Muscle of arm (tissue), 12 donors: Measurements from ENCODE around the gene ABLIM2. TPM values are rescaled to one million over a fixed set of nuclear protein-coding genes. Genes with fewer than 3 reads are reported as not detected.
"Not testable (repeated sequence)": the region's sequence is repeated elsewhere in the genome, so short reads cannot be mapped to it uniquely, and the experiment has no call there.

Experiments used
- DNase-seq: peaks from one replicate; pipeline ENCODE4 v3.0.0-alpha.2; 2013
- polyA plus RNA-seq, 12 donors: library from polyadenylated mRNA; unstranded; fragments of 120-200 nt; gene quantifications; one replicate each; pipeline ENCODE4 v1.2.1, GENCODE V29; 2013; ENCODE audit not compliant: insufficient read length in 12 of 12

ABLIM2 gene
- polyA plus RNA-seq, 12 donors = 3.8 to 23.0 (median 14.9) TPM; not detected in 1

DNA sequence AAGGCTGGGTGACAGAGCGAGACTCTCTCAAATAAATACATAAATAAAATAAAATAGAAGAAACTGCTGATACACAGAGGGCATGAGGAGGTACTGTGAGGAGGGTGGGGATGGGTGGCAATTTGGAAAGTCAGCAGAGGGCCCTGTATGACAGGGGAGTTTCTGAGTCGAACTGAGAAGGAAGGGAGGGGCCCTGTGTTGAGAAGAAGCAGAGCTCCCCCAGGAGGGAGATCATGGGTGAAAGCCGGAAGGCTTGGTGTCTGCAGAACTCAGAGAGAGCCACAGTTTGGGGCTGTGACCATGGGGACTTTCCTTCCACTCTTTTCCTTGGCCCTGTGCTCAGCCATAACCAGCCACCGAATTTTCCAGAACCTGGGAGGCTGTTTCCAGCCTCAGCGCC, 194.2 kb downstream of the ABLIM2 start:
- no peak for DNase-seq

DNA sequence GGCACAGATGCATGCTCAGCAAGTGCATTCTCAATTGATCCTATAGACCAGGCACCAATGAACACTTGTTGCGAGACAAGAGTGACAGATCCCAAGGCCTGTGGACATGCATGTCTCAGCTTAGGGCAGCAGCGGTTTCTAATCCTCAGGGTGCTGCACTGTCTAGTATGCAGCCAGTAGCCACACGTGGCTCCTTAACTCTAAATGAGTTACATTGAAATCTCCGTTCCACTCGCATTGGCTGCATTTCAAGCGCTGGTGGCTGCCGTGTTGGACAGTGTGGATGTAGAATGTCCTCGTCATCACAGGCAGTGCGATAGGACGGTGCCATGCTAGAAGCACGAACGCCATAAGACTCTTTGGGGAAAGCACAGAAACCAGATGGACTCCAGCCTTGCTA, 194.9 kb downstream of the ABLIM2 start:
- DNase-seq = no peak

DNA sequence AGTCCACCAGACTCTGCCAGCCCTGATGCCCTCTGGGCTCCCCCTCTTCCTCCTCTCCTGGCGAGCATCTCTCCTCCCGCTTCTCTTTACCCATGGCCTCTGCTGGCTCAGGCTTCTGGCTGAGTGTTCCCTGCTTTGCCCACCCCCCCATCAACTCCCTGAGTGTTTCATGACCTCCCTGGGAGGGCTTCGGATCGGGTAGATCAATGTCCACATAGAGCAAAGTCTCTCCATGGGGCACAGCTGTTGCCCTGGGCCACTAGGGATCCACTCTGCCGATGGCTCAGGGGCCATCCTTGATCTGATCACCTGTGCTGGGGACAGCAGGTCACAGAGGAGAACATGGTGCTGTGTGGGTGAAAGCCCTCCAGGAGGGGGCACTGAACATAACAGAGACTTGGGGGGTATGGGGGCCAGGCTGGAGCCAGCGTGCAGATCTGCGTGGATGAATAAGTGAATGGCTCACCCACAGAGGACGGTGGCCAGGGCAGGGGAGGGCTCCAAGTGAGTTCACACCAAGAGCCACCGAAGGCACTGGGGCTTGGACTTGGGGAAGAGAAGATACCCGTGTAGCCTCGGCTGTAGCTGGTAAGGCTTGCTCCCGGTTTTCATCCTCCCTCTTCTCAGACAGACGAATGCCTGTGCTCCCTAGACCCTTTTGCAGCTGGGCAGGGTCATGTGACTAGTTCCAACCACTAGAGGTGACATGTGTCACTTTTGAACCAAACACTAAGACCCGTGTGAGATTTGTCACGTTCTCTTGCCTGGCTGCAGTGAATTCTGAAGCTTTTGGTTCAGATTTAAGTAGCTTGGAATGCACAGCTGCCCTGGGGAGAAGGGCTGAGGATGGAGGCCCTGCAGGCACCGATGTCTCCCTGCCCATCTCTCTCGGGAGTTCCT, 195.8 kb downstream of the ABLIM2 start:
- no peak for DNase-seq

DNA sequence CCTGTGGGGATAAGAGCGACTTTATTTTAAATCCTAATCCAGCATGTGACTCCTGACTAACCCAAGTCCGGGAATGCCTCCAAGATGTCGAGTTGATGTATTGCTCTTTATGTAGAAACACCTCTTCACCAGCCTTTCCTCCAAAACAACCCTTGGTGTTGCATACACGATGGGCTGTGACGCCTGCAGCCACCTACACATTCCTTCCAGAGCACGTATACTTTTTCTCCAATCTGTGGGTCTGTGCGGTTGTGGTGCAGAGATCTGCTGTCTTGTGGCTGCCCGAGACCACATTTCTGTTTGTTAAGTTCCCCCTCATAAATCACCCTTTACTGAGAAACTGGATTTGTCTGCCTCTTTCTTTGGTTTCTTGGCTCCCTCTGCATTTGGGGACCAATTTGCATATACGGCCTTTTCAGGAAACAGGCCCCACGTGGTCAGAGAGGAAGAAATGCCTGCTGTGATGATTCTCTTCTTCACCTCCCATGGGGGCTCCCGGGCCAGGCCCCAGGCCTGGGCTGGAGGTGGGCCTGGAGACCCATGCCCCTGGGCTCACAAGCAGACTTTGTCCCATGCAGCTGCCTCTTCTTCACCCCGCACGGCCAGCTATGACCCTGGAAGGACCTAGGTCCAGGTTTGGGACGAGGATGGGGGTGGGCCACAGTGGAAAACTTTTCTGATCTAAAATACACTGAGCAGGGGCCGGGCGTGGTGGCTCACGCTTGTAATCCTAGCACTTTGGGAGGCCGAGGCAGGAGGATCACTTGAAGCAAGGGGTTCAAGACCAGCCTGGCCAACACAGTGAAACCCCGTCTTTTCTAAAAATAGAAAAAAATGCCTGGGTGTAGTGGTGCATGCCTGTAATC, 197.6 kb downstream of the ABLIM2 start:
- DNase-seq = peak; percentile 74

DNA sequence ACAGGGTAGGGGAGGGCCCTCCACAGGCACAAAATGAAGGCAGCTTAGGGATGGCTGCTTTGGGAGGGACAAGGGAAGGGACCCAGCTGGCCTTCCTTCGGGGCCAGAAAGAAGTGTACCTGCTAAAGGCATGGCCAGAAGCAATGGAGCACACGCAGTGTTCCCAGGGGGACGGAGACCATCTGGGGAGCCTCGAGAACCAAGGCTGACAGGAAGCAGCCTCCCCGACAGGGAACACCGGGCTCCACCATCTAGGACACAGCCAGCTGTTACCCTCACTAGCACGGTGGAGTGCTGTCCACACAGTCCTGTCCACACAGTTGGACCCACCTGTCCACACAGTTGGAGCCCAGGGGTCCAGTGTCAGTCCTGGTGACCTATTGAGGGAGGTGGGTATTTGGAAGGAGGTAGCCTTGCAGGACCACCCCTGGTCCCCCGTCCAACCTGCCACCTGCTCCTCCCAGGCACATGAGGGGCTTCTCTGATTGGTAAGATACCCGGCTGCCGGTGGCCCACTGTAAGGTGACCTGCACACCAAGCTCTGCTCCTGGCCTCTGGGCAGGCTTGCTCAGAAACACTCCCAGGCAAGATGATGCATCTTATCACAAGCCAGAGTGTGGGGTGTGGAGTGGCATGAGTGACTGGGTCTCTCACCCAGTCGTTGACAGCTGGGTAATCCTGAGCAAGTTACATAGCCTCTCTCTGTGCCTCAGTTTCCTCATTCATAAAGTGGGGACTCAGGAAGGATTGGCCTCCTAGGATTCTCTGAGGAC, 198.4 kb downstream of the ABLIM2 start:
- DNase-seq = no peak

DNA sequence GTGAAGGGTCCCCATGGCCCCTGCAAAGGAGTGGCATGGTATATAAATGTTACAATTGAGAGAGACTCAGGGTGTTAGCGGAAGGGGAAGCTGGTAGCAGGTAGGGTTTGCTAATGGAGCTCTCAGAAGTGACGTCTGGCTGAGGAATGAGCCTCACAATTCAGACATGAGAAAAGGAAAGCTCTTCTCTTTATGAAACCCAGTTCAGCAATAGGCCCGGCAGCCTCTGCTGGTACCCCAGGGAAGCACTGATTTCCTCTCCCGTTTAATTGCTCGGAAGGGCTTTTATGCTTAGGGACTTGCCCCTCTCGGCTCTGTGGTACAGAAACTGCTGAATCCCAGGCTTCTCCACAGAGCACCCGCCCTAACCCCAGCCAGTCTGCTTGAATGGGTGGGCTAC, 199.5 kb downstream of the ABLIM2 start:
- no peak for DNase-seq

DNA sequence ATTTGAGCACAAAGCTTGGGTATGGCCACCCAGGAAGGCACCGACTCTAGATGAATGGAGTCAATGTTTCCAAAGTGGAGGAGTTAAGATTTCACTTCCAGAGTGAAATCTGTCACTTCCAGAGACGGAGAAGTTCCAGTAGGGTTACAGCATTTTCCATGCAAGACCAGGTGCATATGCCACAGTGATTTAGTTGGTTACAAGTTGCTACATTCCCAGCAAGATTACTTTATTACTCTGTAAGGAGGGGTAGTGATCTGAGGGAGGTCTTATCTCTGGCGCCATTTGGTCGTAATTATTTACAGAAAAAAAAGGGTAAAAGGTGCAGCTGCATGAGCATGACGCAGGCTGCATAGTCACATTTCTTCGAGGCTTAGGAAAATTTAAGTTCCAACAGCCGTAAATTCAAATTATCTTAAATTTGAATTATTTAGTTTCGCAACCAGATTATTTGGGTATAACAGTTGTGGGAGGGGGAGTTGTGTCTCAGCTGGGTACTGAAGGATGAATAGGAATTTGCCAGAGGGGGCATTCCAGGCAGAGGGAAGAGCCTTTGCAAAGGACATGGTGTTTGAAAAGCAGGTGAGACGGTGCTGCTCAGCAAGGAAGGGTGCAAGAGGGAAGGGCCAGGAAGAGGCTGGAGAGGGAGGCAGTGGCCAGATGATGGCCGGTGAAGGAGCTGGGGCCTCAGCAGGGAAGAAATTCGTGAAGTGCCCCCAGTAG, 201.5 kb downstream of the ABLIM2 start:
- DNase-seq = no peak

DNA sequence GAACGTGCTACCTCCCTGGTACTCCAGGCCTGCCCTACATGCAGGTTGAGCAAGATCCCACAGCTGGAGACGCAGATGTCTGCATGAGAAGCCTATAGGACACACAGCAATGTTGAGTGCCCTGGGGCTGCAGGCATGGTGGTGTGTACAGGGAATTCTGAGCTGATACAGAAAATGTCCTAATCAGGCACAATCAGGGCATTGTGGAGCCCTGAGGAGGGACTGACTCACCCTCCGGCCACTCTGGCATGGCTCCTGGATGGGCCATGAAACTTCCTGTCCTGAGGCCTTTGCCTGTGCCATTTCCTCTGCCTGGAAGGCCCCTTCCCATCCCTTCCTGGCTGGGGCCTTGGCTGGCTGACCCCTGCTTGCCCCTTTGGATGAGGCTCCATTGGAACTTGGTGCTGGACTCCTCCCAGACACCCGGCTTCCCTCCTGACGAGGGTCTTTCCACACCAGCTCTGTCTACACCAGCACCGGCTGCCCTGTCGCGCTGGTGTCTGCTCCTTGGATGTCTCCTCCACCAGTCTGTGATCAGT, 202.3 kb downstream of the ABLIM2 start:
- no peak for DNase-seq

DNA sequence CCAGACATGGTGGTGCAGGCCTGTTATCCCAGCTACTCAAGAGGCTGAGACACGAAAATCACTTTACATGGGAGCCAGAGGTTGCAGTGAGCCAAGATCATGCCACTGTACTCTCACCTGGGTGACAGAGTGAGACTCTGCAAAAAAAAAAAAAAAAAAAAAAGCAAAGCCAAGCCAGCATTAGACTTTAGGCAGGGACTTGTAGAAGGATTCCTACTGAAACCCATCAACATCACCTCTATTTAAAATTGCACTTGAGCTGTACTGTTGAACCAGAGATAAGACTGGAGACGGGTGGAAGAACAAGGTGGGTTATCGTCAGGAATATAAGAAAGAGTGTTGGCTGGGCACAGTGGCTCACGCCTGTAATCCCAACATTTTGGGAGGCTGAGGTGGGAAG, 203.2 kb downstream of the ABLIM2 start:
- no peak for DNase-seq

DNA sequence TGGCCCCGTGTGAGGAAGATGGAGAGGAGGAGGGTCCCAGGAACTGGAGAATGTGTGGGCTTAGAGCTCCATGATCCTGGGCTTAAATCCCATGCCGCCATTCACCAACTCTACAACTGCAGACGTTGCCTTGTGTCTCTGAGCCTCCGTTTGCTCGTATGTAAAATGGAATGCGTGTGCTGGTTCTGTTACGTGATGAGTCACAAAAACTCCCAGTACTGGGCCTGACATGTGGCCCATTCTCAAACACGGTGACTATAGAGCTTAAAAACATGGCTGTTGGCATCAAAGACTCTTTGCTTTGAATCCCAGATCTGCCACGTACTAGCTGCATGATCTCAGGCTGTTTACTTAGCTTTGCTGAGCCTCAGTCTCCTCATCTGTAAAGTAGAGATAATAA, 206.0 kb downstream of the ABLIM2 start:
- DNase-seq = no peak

DNA sequence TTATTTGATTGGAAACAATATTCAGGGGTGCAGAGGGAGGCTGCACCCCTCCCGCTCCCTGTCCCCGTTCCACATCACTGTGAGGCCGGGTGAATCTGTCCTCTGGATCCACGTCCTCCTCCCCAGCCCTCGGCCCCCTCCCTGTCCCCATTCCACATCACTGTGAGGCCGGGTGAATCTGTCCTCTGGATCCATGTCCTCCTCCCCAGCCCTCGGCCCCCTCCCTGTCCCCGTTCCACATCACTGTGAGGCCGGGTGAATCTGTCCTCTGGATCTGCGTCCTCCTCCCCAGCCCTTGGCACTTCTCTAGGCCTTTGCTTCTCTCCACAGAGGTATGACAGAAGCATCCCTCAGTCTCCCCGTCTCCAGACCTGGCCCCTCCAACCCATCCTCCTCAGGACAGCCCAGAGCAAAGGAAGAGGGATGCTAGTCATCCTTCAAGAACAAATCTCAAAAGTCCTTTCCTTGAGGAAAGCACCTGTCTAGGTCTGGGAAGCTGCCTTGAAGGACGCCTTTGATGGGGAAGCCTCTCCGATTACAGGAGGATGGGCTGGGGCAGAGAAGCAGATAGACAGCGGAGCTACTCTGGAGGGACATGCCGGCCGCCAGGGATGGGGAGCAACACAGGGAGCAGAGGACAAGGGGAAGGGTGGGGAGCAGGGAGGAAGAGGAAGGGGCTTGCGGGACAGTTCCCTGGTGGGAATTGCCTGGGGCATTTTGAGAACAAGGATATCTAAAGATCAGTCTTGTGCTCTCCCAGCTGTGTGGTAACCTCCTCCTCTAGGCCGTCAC, 208.1 kb downstream of the ABLIM2 start:
- no peak for DNase-seq

DNA sequence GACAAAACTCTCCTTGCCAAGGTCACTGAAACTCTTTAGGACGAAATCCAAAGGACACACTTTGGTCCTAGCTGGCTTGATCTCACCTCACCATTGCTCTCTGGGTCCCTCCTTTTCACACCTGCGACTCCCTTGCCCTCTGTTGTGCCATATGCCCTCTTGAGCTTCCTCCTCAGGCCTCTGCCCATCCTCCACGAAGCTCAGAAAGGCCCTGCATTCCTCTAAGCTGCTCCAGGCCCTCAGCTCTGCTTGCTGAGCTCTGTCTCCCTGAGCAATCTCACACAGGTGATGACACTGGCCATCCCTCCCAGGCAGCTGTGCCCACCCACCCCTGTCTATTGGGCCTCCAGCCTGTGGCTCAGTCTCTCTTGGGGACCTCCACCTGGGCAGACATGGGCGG, 208.9 kb downstream of the ABLIM2 start:
- no peak for DNase-seq

DNA sequence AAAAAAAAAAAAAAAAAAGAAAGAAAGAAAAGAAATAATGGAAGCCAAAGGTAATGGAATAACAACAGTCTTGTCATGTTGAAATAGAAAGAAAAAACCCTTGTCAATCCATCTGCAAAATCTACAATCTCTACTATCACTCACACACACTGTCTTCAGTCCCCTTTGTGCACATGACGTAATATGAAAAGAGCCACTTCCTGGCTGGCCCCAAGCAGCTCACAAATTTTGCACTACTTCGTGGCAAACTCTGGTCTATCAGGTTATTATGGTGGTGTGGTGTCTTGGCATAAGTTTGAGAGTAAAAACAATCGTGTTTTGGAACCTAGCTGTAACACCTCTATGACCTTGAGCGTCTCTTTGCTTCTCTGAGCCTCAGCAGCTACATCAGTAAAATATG, 210.7 kb downstream of the ABLIM2 start:
- no peak for DNase-seq

DNA sequence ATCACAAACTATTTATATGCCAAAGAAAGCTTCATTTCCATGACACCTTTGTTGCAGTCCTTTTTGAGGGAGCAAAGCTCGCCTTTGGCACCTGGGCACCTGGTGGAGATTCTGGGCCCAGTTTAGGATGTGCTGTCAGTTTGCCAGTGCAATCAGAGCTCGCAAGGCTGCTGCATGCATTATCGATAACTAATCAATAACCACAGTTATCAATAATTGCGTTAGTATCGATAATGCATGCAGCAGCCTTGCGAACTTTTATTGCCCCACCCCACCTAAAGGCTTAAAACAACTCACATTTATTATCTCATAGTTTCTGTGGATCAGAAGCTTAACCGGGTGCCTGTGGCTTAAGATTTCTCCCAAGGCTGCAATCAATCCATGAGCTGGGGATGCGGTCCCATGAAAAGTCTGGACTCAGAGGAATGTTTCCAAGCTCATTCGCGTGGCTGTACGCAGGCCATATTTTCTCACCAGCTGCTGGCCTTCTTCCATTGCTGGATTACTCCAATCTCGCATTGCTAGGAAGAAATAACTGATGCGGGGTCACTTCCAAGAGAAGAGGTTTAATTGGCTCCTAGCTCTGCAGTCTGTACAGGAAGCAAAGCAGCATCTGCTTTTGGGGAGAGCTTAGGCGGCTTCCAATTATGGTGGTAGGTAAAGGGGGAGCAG, 212.8 kb downstream of the ABLIM2 start:
- no peak for DNase-seq

DNA sequence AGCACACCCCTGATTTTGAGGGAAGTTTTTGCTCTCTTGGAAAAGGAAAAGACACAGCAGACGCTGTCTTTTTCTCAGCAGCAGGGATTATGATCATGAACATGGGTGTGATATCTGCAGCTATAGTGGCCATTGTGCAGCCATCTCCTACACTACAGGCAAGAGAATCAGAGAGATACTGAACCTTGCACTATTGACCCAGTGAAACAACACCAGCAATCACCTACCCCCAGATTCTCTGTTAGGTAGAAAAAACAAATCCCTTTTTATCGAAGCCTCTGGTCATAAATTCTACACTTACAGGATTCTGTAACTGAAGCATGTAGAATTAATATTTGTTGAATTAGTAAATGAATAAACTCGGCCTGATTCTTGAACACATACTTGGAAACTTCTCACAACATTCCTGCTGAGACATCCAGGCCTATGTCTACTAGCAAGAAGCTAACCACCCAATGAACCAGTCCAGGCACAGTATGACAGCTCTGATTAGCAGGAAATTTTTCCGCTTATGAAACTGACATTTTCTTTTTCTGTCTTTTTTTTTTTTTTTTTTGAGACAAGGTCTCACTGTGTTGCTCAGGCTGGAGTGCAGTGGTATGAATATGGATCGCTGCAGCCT, 213.9 kb downstream of the ABLIM2 start:
- no peak for DNase-seq

DNA sequence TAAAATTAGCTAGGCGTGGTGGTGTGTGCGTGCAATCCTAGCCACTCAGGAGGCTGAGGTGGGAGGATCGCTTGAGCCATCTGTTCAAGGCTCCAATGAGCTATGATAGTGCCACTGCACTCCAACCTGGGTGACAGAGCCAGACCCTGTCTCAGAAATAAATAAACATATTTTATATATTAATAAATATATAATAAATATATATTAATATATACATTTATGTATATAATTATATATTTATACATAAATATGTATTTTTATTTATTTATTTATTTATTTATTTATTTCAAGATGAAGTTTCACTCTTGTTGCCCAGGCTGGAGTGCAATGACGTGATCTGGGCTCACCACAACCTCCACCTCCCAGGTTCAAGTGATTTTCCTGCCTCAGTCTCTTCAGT, 214.9 kb downstream of the ABLIM2 start:
- not testable (repeated sequence) for DNase-seq

DNA sequence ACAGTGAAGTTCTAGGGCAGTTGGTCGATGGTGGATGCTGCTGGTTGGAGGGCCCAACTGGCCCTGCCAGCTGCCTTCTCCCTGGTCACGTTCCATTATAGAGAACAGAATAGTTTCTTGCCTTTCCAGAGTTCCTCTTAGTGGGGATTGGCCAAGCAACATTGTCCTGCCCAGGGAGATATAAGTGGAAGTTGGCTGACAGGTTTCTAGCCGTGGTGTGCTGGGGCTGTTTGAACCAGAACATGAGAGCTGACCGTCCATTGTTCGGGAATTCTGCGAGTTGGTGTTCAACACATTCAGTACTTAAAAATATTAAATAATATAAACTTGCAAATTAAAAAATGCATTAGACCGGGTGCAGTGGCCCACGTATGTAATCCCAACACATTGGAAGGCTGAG, 215.4 kb downstream of the ABLIM2 start:
- no peak for DNase-seq

DNA sequence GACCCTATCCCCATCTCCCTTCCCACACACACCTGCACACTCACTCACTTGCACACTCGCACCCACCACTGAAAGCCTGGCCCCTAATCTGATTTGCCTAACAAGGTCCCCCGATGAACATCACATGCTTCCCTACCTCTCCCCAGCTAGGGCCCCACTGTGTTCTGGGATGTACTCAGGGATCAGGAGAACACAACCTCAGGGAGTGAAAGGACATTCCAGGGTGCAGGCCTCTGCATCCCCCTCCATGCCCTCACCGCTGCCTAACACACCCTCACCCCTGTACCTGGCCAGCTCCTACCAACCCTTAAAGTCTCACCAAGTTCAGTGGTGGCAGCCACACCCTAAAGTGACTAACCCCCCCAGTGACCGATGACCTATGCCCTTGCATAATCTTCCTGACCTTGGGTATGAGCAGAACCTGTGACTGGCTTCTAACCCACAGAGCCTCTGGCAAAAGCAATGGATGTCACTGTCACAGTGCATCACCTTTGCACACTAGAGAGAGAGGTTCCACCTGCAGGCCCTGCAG, 216.6 kb downstream of the ABLIM2 start:
- no peak for DNase-seq
